IMR-90 (cell line): ENCODE measurements around the gene APOBEC3H. TPM values are rescaled to one million over a fixed set of nuclear protein-coding genes. Genes with fewer than 3 reads are reported as not detected.

Experiments used
- ATAC-seq: fragments of 200-7000 bp; cut with Tn5 transposase; 2 replicates; pipeline ENCODE4 v1.9.1; 2020; ENCODE audit warnings: low read depth, mild to moderate bottlenecking, moderate library complexity
- BruUV-seq: library from RNA; stranded (reverse); fragments of 400-500 nt; replicated peaks from 2 replicates; lab custom pipeline; 2021; lab: Mats Ljungman, UMichigan
- CTCF ChIA-PET: fragments of 300-600 bp; formaldehyde crosslinking; extraction: SDS; loops from one replicate; lab custom pipeline; 2021; ENCODE audit warnings: antibody characterized with exemption; lab: Yijun Ruan, JAX
- POLR2A ChIA-PET: fragments of 300-600 bp; sonication (Branson Sonifier 250); formaldehyde crosslinking; loops from one replicate; lab custom pipeline; 2022; ENCODE audit warnings: antibody characterized with exemption; ENCODE audit not compliant: unreplicated experiment; lab: Charles Lee
- DNase-seq: peaks from one replicate; pipeline ENCODE4 v3.0.0; 2013
- H2AFZ ChIP-seq: replicated peaks from 2 replicates; pipeline ENCODE3; 2013; ENCODE audit warnings: low read length, mild to moderate bottlenecking; ENCODE audit not compliant: poor library complexity
- H2AK5ac ChIP-seq: 2 replicates; pipeline ENCODE4 v1.6.1; 2013; ENCODE audit warnings: low read depth, low read length, inconsistent platforms
- H2AK9ac ChIP-seq: replicated peaks from 2 replicates; pipeline ENCODE3; 2013; ENCODE audit warnings: mild to moderate bottlenecking, low read depth, low read length, moderate library complexity; ENCODE audit not compliant: poor library complexity
- H2BK120ac ChIP-seq: 2 replicates; pipeline ENCODE4 v1.6.1; 2013; ENCODE audit warnings: low read depth, low read length, inconsistent platforms
- H2BK15ac ChIP-seq: 3 replicates; pipeline ENCODE4 v1.6.1; 2013; ENCODE audit warnings: low read depth, low read length, inconsistent platforms
- H2BK20ac ChIP-seq: 2 replicates; pipeline ENCODE4 v1.6.1; 2013; ENCODE audit warnings: low read depth, mild to moderate bottlenecking, inconsistent platforms, low read length, moderate library complexity
- H2BK5ac ChIP-seq: 2 replicates; pipeline ENCODE4 v1.6.1; 2013; ENCODE audit warnings: mild to moderate bottlenecking, low read depth, low read length, inconsistent platforms; ENCODE audit not compliant: poor library complexity, severe bottlenecking
- H3K14ac ChIP-seq: replicated peaks from 2 replicates; pipeline ENCODE4 v1.6.1; 2013; ENCODE audit warnings: low read depth, low read length, inconsistent platforms
- H3K18ac ChIP-seq: 2 replicates; pipeline ENCODE4 v1.6.1; 2013; ENCODE audit warnings: low read depth, low read length, control low read depth
- H3K23ac ChIP-seq: 2 replicates; pipeline ENCODE4 v1.6.1; 2013; ENCODE audit warnings: low read depth, low read length, inconsistent platforms
- H3K27ac ChIP-seq: 2 replicates; pipeline ENCODE4 v1.5.1; 2013; ENCODE audit warnings: mild to moderate bottlenecking, control low read depth, low read length; ENCODE audit not compliant: insufficient read depth
- H3K27me3 ChIP-seq: 2 replicates; pipeline ENCODE4 v1.6.1; 2013; ENCODE audit warnings: low read length; ENCODE audit not compliant: control insufficient read depth, insufficient read depth
- H3K36me3 ChIP-seq: 2 replicates; pipeline ENCODE4 v1.6.1; 2013; ENCODE audit warnings: low read length, mixed read lengths; ENCODE audit not compliant: control insufficient read depth, insufficient read depth
- H3K4ac ChIP-seq: 2 replicates; pipeline ENCODE4 v1.6.1; 2013; ENCODE audit warnings: low read depth, low read length, inconsistent platforms
- H3K4me1 ChIP-seq: 2 replicates; pipeline ENCODE4 v1.6.1; 2013; ENCODE audit warnings: low read length, mixed read lengths; ENCODE audit not compliant: control insufficient read depth, insufficient read depth
- H3K4me2 ChIP-seq: 2 replicates; pipeline ENCODE4 v1.6.1; 2013; ENCODE audit warnings: low read depth, mild to moderate bottlenecking, control low read depth, low read length, moderate library complexity
- H3K4me3 ChIP-seq: 2 replicates; pipeline ENCODE4 v1.5.1; 2013; ENCODE audit warnings: low read depth, mild to moderate bottlenecking, control low read depth, low read length, moderate library complexity; ENCODE audit not compliant: insufficient read depth
- H3K56ac ChIP-seq: 2 replicates; pipeline ENCODE4 v1.6.1; 2013; ENCODE audit warnings: low read length, inconsistent platforms; ENCODE audit not compliant: insufficient read depth; ENCODE audit errors: extremely low read depth
- H3K79me1 ChIP-seq, 2 experiments: 2 replicates each; pipeline ENCODE4 v1.6.1; 2013; ENCODE audit warnings: low read length in 2 of 2, inconsistent platforms in 1 of 2, low read depth in 1 of 2
- H3K9ac ChIP-seq: 2 replicates; pipeline ENCODE4 v1.6.1; 2013; ENCODE audit warnings: low read depth, low read length, control low read depth
- H3K9me1 ChIP-seq: 2 replicates; pipeline ENCODE4 v1.6.1; 2013; ENCODE audit warnings: low read length, inconsistent platforms; ENCODE audit not compliant: insufficient read depth
- H3K9me3 ChIP-seq: 2 replicates; pipeline ENCODE4 v1.6.1; 2013; ENCODE audit warnings: low read length; ENCODE audit not compliant: control insufficient read depth, insufficient read depth
- H4K20me1 ChIP-seq: 2 replicates; pipeline ENCODE4 v1.6.1; 2013; ENCODE audit warnings: low read length, inconsistent platforms; ENCODE audit not compliant: insufficient read depth
- H4K5ac ChIP-seq: 2 replicates; pipeline ENCODE4 v1.6.1; 2013; ENCODE audit warnings: mild to moderate bottlenecking, low read depth, low read length, control low read depth
- H4K8ac ChIP-seq, 2 experiments: 2 replicates each; pipeline ENCODE4 v1.6.1; 2013; ENCODE audit warnings: low read depth in 2 of 2, low read length in 2 of 2, control low read depth in 1 of 2, inconsistent platforms in 1 of 2
- H4K91ac ChIP-seq: 2 replicates; pipeline ENCODE4 v1.6.1; 2013; ENCODE audit warnings: low read depth, low read length, inconsistent platforms; ENCODE audit not compliant: insufficient read depth
- BHLHE40 ChIP-seq: fragments of 150-350 bp; IDR thresholded peaks from 2 replicates; pipeline ENCODE4 v1.6.1; 2016; ENCODE audit warnings: mild to moderate bottlenecking, low read depth, low read length
- CEBPB ChIP-seq: IDR thresholded peaks from 2 replicates; pipeline ENCODE4 v1.6.1; 2012; ENCODE audit warnings: low read depth, low read length, improper control_type of control experiment
- CHD1 ChIP-seq: IDR thresholded peaks from 2 replicates; pipeline ENCODE4 v1.6.1; 2012; ENCODE audit warnings: low read depth, low read length, improper control_type of control experiment
- CTCF ChIP-seq: conservative IDR thresholded peaks from 2 replicates; pipeline ENCODE4 v1.5.1; 2012; ENCODE audit warnings: mild to moderate bottlenecking, low read depth, low read length, improper control_type of control experiment
- FOS ChIP-seq: fragments of 150-350 bp; IDR thresholded peaks from 2 replicates; pipeline ENCODE4 v1.6.1; 2016; ENCODE audit warnings: low read depth, low read length
- MAFK ChIP-seq: IDR thresholded peaks from 2 replicates; pipeline ENCODE4 v1.6.1; 2012; ENCODE audit warnings: low read depth, low read length, improper control_type of control experiment
- MAZ ChIP-seq: IDR thresholded peaks from 2 replicates; pipeline ENCODE4 v1.6.1; 2012; ENCODE audit warnings: low read depth, mild to moderate bottlenecking, low read length, improper control_type of control experiment, moderate library complexity, borderline replicate concordance
- MXI1 ChIP-seq: IDR thresholded peaks from 2 replicates; pipeline ENCODE4 v1.6.1; 2012; ENCODE audit warnings: low read depth, mild to moderate bottlenecking, low read length, moderate library complexity, borderline replicate concordance
- NFE2L2 ChIP-seq: fragments of 150-350 bp; IDR thresholded peaks from 2 replicates; pipeline ENCODE4 v1.6.1; 2016; ENCODE audit warnings: low read depth, mild to moderate bottlenecking, low read length
- POLR2A ChIP-seq: IDR thresholded peaks from 2 replicates; pipeline ENCODE4 v1.6.1; 2012; ENCODE audit warnings: mild to moderate bottlenecking, low read depth, low read length
- RAD21 ChIP-seq: IDR thresholded peaks from 2 replicates; pipeline ENCODE4 v1.6.1; 2012; ENCODE audit warnings: low read length, improper control_type of control experiment
- RCOR1 ChIP-seq: IDR thresholded peaks from 2 replicates; pipeline ENCODE4 v1.6.1; 2012; ENCODE audit warnings: mild to moderate bottlenecking, low read length, improper control_type of control experiment; ENCODE audit not compliant: insufficient replicate concordance
- RFX5 ChIP-seq: IDR thresholded peaks from 2 replicates; pipeline ENCODE4 v1.8.0; 2012; ENCODE audit warnings: low read depth, mild to moderate bottlenecking, low read length, moderate library complexity
- SMC3 ChIP-seq: fragments of 150-350 bp; IDR thresholded peaks from 2 replicates; pipeline ENCODE4 v1.6.1; 2016; ENCODE audit warnings: low read depth, mild to moderate bottlenecking, antibody characterized with exemption, low read length, moderate library complexity
- WGBS, 2 experiments: methylation state at CpG; one replicate each; pipeline versions ENCODE4 v1.1.5 to v1.1.7; 2013; ENCODE audit warnings: missing lambda C conversion rate in 2 of 2; ENCODE audit not compliant: insufficient read length in 1 of 2; ENCODE audit errors: extremely low coverage in 2 of 2; 5-methylcytosine and 5-hydroxymethylcytosine counted together
- dilution Hi-C: fragments of 300-500 bp; cut with HindIII; formaldehyde crosslinking; loops from one replicate; pipeline ENCODE4 v1.14.3; 2018; ENCODE audit warnings: low sequenced_read_pairs; ENCODE audit not compliant: unreplicated experiment
- in situ Hi-C: fragments of 300-500 bp; cut with MboI; formaldehyde crosslinking; loops from 3 replicates; pipeline ENCODE4 v1.14.3; 2019; ENCODE audit warnings: low sequenced_read_pairs, inconsistent platforms, mixed read lengths
- intact Hi-C: fragments of 100-400 bp; cut with micrococcal nuclease; formaldehyde crosslinking; loops from 2 replicates; pipeline ENCODE4 v1.10.0; 2022
- polyA plus RNA-seq, 3 experiments: library from polyadenylated mRNA; depleted of rRNA; stranded (reverse); fragments of >200 nt; gene quantifications; 2 replicates each; pipeline ENCODE4 v1.2.3, GENCODE V29; 2012; ENCODE audit warnings: low replicate concordance in 1 of 3
- total RNA-seq: library from RNA; depleted of rRNA; stranded (reverse); fragments of >200 nt; gene quantifications from 2 replicates; pipeline ENCODE4 v1.2.3, GENCODE V29; 2012
- TF ChIP-seq, protein P1 (sequence below): fragments of 150-350 bp; IDR thresholded peaks from 2 replicates; pipeline ENCODE4 v1.6.1; 2016; ENCODE audit warnings: low read depth, mild to moderate bottlenecking, low read length, moderate library complexity, borderline replicate concordance
- TF ChIP-seq, protein P2 (sequence below): fragments of 150-350 bp; IDR thresholded peaks from 2 replicates; pipeline ENCODE4 v1.6.1; 2017; ENCODE audit warnings: mild to moderate bottlenecking, antibody characterized with exemption, low read length, low read depth

The APOBEC3H gene
- total and polyA plus RNA-seq, 2 of the 4 experiments (the other 2 are of a cell fraction), result 0.18 TPM; not detected in 1

GRCh38 chr22:39084666-39085065 is 12.4 kb upstream of the APOBEC3H start:
- H4K91ac ChIP-seq, result no peak overlapping the region
- ChIA-PET POLR2A (no interaction called here), CTCF (no interaction called here)
- no peak for DNase-seq
- H3K9me1 ChIP-seq, result no peaks in the 10 kb centered on the region
- no peak overlapping the region for H2AK5ac ChIP-seq
- H3K4me1 ChIP-seq, result peaks cover 3% of the 10 kb centered on the region; the same call in 1 of the 2 replicates
- peaks cover 9% of the 10 kb centered on the region; the same call in 1 of the 2 replicates for H3K27me3 ChIP-seq
- dilution Hi-C loops (no loop called here), in situ Hi-C loops (no loop called here), intact Hi-C loops (no loop called here)
- H4K5ac ChIP-seq, result no peak overlapping the region
- no peak overlapping the region for H2BK20ac ChIP-seq
- 94% methylated on average over 4 of the region's 8 CpGs; no CpG with 5 or more reads in 1 of the 2 experiments for WGBS, 2 experiments
- no peak overlapping the region for H2AK9ac ChIP-seq
- H3K9me3 ChIP-seq, result no peaks in the 10 kb centered on the region
- no peak for TF ChIP-seq POLR2A
- TF ChIP-seq CTCF, result no peak
- TF ChIP-seq RCOR1, result no peak
- TF ChIP-seq, protein P1, sequence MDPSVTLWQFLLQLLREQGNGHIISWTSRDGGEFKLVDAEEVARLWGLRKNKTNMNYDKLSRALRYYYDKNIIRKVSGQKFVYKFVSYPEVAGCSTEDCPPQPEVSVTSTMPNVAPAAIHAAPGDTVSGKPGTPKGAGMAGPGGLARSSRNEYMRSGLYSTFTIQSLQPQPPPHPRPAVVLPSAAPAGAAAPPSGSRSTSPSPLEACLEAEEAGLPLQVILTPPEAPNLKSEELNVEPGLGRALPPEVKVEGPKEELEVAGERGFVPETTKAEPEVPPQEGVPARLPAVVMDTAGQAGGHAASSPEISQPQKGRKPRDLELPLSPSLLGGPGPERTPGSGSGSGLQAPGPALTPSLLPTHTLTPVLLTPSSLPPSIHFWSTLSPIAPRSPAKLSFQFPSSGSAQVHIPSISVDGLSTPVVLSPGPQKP, result no peak
- TF ChIP-seq MAFK, result no peak
- no peak for TF ChIP-seq CEBPB
- no peak for TF ChIP-seq FOS
- no peak for TF ChIP-seq RFX5
- no peak for TF ChIP-seq BHLHE40
- TF ChIP-seq MXI1, result no peak
- no peak for TF ChIP-seq NFE2L2
- no peak for TF ChIP-seq RAD21
- no peak for TF ChIP-seq CHD1
- TF ChIP-seq, protein P2, sequence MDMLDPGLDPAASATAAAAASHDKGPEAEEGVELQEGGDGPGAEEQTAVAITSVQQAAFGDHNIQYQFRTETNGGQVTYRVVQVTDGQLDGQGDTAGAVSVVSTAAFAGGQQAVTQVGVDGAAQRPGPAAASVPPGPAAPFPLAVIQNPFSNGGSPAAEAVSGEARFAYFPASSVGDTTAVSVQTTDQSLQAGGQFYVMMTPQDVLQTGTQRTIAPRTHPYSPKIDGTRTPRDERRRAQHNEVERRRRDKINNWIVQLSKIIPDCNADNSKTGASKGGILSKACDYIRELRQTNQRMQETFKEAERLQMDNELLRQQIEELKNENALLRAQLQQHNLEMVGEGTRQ, result no peak
- TF ChIP-seq MAZ, result no peak
- no peak for TF ChIP-seq SMC3
- H4K20me1 ChIP-seq, result no peaks in the 10 kb centered on the region
- no peak overlapping the region for H3K27ac ChIP-seq
- no peaks in the 10 kb centered on the region; the same call in 1 of the 2 replicates for H3K36me3 ChIP-seq
- H3K79me1 ChIP-seq, result no peaks in the 10 kb centered on the region
- no peak overlapping the region for H3K9ac ChIP-seq
- H2AFZ ChIP-seq, result no peak overlapping the region
- no peak overlapping the region for H2BK120ac ChIP-seq
- no peak overlapping the region for H3K4me3 ChIP-seq
- H2BK5ac ChIP-seq, result no peak overlapping the region
- BruUV-seq, result no TSS peak
- ATAC-seq, result no peak
- no peak overlapping the region for H3K4ac ChIP-seq
- no peak overlapping the region for H3K18ac ChIP-seq
- no peak overlapping the region for H4K8ac ChIP-seq
- no peak overlapping the region for H3K56ac ChIP-seq
- no peak overlapping the region for H3K4me2 ChIP-seq
- H2BK15ac ChIP-seq, result no peak overlapping the region
- no peak overlapping the region for H3K14ac ChIP-seq
- H3K23ac ChIP-seq, result no peak overlapping the region
